Activated naive CD4-positive, alpha-beta T cell treated with anti-CD3 and anti-CD28 coated beads, Interleukin-2, amount 50 U/mL, for 24 hours (primary cell): ENCODE measurements around the gene PGAP3.
"Not testable (repeated sequence)": the region's sequence is repeated elsewhere in the genome, so short reads cannot be mapped to it uniquely, and the experiment has no call there.

ENCODE experiments used
- H3K27ac Mint-ChIP-seq: one replicate; pipeline ENCODE4 v1.8.0; 2021; ENCODE audit warnings: mild to moderate bottlenecking, mixed read lengths
- H3K27me3 Mint-ChIP-seq: one replicate; pipeline ENCODE4 v1.8.0; 2021; ENCODE audit warnings: mixed read lengths
- H3K36me3 Mint-ChIP-seq: one replicate; pipeline ENCODE4 v1.8.0; 2021; ENCODE audit warnings: mixed read lengths
- H3K4me1 Mint-ChIP-seq: one replicate; pipeline ENCODE4 v1.8.0; 2021; ENCODE audit warnings: mixed read lengths
- H3K4me3 Mint-ChIP-seq: one replicate; pipeline ENCODE4 v1.8.0; 2021; ENCODE audit warnings: mild to moderate bottlenecking, mixed read lengths
- H3K9me3 Mint-ChIP-seq: one replicate; pipeline ENCODE4 v1.8.0; 2021; ENCODE audit warnings: mixed read lengths

Gene PGAP3, protein sequence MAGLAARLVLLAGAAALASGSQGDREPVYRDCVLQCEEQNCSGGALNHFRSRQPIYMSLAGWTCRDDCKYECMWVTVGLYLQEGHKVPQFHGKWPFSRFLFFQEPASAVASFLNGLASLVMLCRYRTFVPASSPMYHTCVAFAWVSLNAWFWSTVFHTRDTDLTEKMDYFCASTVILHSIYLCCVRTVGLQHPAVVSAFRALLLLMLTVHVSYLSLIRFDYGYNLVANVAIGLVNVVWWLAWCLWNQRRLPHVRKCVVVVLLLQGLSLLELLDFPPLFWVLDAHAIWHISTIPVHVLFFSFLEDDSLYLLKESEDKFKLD

GRCh38 chr17:39687546-39688474, at the start of gene PGAP3:
TSS of gene PGAP3 (minus strand) at chr17:39688057. CDS start at chr17:39688014, 43 bp downstream.
- Mint-ChIP-seq H3K9me3 (no peaks in the 10 kb centered on the region), H3K27me3 (no peaks in the 10 kb centered on the region), H3K27ac (peak within 1 kb of the TSS; percentile 96), H3K36me3 (peaks cover 9% of the 10 kb centered on the region), H3K4me3 (peak within 1 kb of the TSS; percentile 99), H3K4me1 (peaks cover 31% of the 10 kb centered on the region)

- Mint-ChIP-seq H3K36me3 (no peaks in the 10 kb centered on the region), H3K4me1 (peaks cover 19% of the 10 kb centered on the region), H3K27me3 (peaks cover 5% of the 10 kb centered on the region), H3K27ac (no peak overlapping the region), H3K4me3 (peak overlapping the region; percentile 15), H3K9me3 (no peaks in the 10 kb centered on the region)
Observed at GRCh38 chr17:39737206-39737759, 49.4 kb upstream of the PGAP3 start.

DNA sequence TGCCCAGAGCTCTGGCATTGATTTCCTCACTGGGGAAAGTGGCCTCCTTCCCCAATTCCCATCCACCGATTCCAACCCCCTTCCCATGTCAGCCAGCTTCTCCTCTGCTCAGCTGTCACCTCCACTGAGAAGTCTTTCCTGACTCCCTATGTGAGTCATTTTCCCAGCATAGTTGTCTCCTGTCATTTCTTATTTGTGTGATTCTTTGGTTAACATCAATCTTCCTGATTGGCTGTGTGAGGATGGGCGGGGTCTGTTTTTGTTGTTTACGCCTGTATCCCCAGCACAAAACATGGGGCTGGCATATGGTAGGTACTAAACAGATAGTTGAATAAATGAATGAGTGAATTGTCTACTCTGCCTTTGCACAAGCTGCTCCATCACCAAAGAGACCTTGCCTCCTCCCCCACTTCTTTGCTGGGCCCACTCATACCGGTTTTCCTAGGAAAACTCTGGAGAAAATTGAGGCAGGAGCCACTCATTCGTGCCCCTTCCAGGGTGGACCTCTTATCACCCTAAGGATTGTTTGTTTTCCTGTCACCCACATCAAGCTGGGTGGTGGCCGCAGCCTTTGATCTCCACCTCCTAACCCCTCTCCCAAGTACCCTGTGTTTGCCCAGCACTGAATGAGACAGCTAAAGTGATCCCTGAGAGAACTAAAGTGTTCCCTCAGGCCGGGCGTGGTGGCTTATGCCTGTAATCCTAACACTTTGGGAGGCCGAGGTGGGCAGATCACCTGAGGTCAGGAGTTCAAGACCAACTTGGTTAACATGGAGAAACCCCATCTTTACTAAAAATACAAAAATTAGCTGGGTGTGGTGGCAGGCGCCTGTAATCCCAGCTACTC, 48.7 kb upstream of the PGAP3 start:
- no peak overlapping the region for H3K4me3 Mint-ChIP-seq
- no peaks in the 10 kb centered on the region for H3K9me3 Mint-ChIP-seq
- peaks cover 19% of the 10 kb centered on the region for H3K4me1 Mint-ChIP-seq
- H3K36me3 Mint-ChIP-seq, result no peaks in the 10 kb centered on the region
- H3K27ac Mint-ChIP-seq, result no peak overlapping the region
- H3K27me3 Mint-ChIP-seq, result peaks cover 5% of the 10 kb centered on the region

DNA sequence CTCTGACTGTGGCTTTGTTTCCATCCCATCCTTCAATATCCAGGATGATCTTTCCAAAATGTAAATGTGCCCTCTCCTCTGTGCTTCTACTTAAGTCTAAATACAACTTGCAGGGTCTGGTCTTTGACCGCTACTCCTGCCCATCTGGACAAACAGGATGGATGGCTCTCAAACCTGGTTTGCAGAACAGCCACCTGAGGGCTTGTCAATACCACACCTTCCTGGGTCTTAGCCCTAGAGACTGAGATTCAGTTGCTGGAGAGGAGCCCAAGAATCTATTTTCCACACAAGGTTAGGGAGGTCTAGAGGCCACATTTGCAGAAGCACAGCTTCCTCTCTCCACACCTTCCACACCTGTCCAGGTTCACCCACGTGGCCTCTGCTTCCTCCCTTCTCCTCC, 48.0 kb upstream of the PGAP3 start:
- no peaks in the 10 kb centered on the region for H3K9me3 Mint-ChIP-seq
- H3K27me3 Mint-ChIP-seq, result peaks cover 5% of the 10 kb centered on the region
- peaks cover 19% of the 10 kb centered on the region for H3K4me1 Mint-ChIP-seq
- no peak overlapping the region for H3K4me3 Mint-ChIP-seq
- no peak overlapping the region for H3K27ac Mint-ChIP-seq
- H3K36me3 Mint-ChIP-seq, result no peaks in the 10 kb centered on the region

- Mint-ChIP-seq H3K27me3 (no peaks in the 10 kb centered on the region), H3K27ac (no peak overlapping the region), H3K9me3 (no peaks in the 10 kb centered on the region)
Observed at GRCh38 chr17:39732586-39732985, 44.7 kb upstream of the PGAP3 start.

DNA sequence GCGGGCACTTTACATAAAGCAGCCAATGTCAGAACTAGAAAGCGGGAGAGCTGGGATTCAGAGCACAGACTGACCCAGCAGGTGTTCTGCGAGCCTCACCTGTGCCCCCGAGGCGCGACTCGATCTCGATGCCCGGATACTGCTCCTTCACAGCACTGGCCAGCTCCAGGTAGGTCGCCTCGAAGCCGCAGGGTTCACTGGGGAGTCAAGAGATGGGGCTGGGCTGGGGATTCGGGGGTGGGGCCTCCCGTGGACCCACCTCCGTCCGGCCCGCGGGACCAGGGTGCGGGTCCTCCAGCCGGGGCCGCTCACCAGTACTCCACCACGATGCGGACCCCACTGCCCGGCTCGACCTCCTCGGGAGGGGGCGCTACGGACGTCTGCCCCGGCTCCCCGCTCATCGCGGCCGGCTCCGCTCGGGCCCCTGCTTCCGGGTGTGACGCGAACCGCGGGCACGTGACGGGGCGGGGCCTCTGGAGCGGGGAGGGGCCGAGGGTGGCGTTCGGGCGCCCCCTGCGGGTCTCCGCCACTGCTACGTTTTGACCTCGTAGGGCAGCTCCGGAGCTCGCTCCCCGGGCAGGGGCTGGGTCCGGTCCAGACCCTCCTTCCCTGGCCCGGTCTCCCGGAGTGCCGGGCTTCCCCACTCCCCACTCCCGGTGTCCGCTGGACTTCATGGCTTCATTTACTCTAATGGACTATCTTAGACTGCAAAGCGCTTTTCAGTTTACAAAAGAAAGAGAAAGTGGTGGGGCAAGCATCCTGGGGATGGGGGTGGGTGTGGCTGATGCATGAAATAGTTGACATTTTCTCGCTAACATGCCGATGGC, 42.5 kb upstream of the PGAP3 start, which contains the start of gene MIEN1:
MIEN1 (minus strand) TSS at position 438 of the 827 bp plus-strand sequence; CDS start at position 401, 37 bp downstream.
- peak within 1 kb of the TSS; percentile 91 for H3K27ac Mint-ChIP-seq
- peaks cover 19% of the 10 kb centered on the region for H3K4me1 Mint-ChIP-seq
- H3K36me3 Mint-ChIP-seq, result peaks cover 6% of the 10 kb centered on the region
- no peaks in the 10 kb centered on the region for H3K27me3 Mint-ChIP-seq
- H3K4me3 Mint-ChIP-seq, result peak within 1 kb of the TSS; percentile 93
- H3K9me3 Mint-ChIP-seq, result no peaks in the 10 kb centered on the region

More at GRCh38 chr17:39732586-39732985, 44.7 kb upstream of the PGAP3 start:
- Mint-ChIP-seq H3K4me3 (no peak overlapping the region), H3K36me3 (peaks cover 4% of the 10 kb centered on the region), H3K4me1 (peaks cover 19% of the 10 kb centered on the region)

DNA sequence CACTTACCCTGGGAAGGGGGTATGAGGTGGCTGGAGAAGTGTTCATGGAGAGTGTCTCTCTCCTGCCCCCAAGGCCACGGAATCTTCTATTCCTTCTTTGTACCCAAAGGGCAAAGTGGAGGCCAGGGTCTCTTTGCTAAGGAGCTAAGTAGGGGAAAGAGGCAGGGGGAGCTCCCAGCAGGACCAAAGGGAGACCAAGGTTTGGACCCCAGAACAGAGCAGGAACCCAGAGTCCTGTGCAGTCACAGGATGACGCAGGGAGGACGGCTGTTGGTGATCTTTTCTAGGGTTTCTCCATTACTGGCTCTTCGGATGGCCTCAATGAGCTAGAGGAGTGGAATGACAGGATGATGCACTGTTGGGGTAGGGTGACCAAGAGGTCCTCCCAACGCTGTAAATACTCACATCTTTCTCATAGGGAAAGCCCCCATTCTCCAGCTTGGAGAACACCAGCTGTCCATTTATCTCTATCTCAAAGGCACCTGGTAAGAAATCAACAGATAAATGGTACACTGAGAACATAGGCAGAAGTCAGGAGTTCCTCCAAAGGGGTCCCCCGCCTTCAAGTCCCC, 41.5 kb upstream of the PGAP3 start:
- Mint-ChIP-seq H3K9me3 (no peaks in the 10 kb centered on the region), H3K36me3 (peaks cover 6% of the 10 kb centered on the region), H3K4me1 (peaks cover 19% of the 10 kb centered on the region), H3K27me3 (no peaks in the 10 kb centered on the region), H3K4me3 (peak overlapping the region; percentile 93), H3K27ac (peak overlapping the region; percentile 91)

DNA sequence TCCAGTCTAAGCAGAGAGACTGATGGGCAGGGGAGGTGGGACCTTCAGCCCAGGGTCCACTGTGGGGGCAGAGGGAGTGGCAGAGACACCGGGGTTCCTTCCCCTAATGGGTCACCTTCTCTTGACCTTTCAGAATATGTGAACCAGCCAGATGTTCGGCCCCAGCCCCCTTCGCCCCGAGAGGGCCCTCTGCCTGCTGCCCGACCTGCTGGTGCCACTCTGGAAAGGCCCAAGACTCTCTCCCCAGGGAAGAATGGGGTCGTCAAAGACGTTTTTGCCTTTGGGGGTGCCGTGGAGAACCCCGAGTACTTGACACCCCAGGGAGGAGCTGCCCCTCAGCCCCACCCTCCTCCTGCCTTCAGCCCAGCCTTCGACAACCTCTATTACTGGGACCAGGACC, 39.7 kb upstream of the PGAP3 start:
- H3K4me3 Mint-ChIP-seq, result no peak overlapping the region
- peaks cover 6% of the 10 kb centered on the region for H3K36me3 Mint-ChIP-seq
- no peaks in the 10 kb centered on the region for H3K27me3 Mint-ChIP-seq
- peaks cover 18% of the 10 kb centered on the region for H3K4me1 Mint-ChIP-seq
- H3K27ac Mint-ChIP-seq, result no peak overlapping the region
- no peaks in the 10 kb centered on the region for H3K9me3 Mint-ChIP-seq

- H3K4me3 Mint-ChIP-seq, result no peak overlapping the region
- peaks cover 16% of the 10 kb centered on the region for H3K4me1 Mint-ChIP-seq
Observed at GRCh38 chr17:39726617-39727016, 38.8 kb upstream of the PGAP3 start.

DNA sequence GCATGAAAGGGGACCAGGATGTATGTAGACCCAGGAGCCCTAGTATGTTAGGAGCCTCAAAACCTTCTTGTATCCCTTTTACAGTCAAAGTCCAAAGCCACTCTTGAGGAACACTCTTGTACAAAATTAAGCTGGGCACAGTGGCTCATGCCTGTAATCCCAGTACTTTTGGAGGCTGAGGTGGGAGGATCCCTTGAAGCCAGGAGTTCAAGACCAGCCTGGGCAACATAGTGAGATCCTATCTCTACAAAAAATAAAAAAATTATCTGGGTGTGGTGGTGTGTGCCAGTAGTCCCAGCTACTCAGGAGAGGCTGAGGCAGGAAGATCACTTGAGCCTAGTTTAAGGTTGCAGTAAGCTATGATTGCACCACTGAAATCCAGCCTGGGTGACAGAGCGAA, 38.1 kb upstream of the PGAP3 start:
- not testable (repeated sequence) for H3K4me3 Mint-ChIP-seq

More at GRCh38 chr17:39726617-39727016, 38.8 kb upstream of the PGAP3 start:
- Mint-ChIP-seq H3K36me3 (peaks cover 6% of the 10 kb centered on the region), H3K27ac (no peak overlapping the region), H3K9me3 (no peaks in the 10 kb centered on the region), H3K27me3 (no peaks in the 10 kb centered on the region)

GRCh38 chr17:39724731-39725130, 36.9 kb upstream of the PGAP3 start:
- Mint-ChIP-seq H3K27me3 (no peaks in the 10 kb centered on the region), H3K4me1 (peaks cover 13% of the 10 kb centered on the region), H3K9me3 (no peaks in the 10 kb centered on the region), H3K27ac (no peak overlapping the region), H3K36me3 (peaks cover 6% of the 10 kb centered on the region), H3K4me3 (no peak overlapping the region)

More for the DNA sequence above, 38.1 kb upstream of the PGAP3 start:
- H3K27ac Mint-ChIP-seq, H3K36me3 Mint-ChIP-seq, H3K9me3 Mint-ChIP-seq, H3K27me3 Mint-ChIP-seq: not testable (repeated sequence)
- peaks cover 16% of the 10 kb centered on the region for H3K4me1 Mint-ChIP-seq

GRCh38 chr17:39722965-39723848, 35.4 kb upstream of the PGAP3 start:
- Mint-ChIP-seq H3K4me3 (no peak overlapping the region), H3K27ac (no peak overlapping the region), H3K4me1 (no peaks in the 10 kb centered on the region), H3K36me3 (peaks cover 2% of the 10 kb centered on the region), H3K9me3 (no peaks in the 10 kb centered on the region), H3K27me3 (no peaks in the 10 kb centered on the region)

DNA sequence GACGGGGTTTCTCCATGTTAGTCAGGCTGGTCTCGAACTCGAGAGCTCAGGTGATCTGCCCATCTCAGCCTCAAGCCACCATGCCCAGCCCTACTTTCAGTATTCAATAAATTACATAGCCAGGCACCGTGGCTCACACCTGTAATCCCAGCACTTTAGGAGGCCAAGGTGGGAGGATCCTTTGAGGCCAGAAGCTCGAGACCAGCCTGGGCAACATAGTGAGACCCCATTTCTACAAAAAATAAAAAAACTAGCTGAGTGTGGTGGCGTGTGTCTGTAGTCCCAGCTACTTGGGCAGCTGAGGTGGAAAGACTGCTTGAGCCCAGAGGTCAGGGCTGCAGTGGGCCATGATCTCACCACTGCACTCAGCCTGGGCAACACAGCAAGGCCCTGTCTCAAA, 34.2 kb upstream of the PGAP3 start:
- no peak overlapping the region for H3K4me3 Mint-ChIP-seq
- H3K27ac Mint-ChIP-seq, result no peak overlapping the region
- H3K9me3 Mint-ChIP-seq, result no peaks in the 10 kb centered on the region
- H3K4me1 Mint-ChIP-seq, result no peaks in the 10 kb centered on the region
- H3K36me3 Mint-ChIP-seq, result peaks cover 2% of the 10 kb centered on the region
- H3K27me3 Mint-ChIP-seq, result no peaks in the 10 kb centered on the region
